ENCODE data around the gene CALN1.

CALN1 gene

GRCh38 chr7:72038022-72038732 lies 374.0 kb downstream of the CALN1 start:
- no peak for DNase-seq (ENCODE audit: low read depth in 2 of 2)

- no peak for DNase-seq (ENCODE audit: low read depth in 2 of 2)
Measured at GRCh38 chr7:72037516-72037915, 374.6 kb downstream of the CALN1 start.

GRCh38 chr7:72035266-72035665 lies 376.9 kb downstream of the CALN1 start:
- no peak for DNase-seq (ENCODE audit: low read depth in 2 of 2)

- DNase-seq (ENCODE audit: low read depth in 2 of 2), result no peak
Measured at GRCh38 chr7:72032934-72033333, 379.2 kb downstream of the CALN1 start.

- no peak for DNase-seq (ENCODE audit: low read depth in 2 of 2)
Measured at GRCh38 chr7:72030994-72031667, 381.0 kb downstream of the CALN1 start.

GRCh38 chr7:72028267-72028666 lies 383.9 kb downstream of the CALN1 start:
- no peak for DNase-seq (ENCODE audit: low read depth in 2 of 2)

- no peak for DNase-seq (ENCODE audit: low read depth in 2 of 2)
Measured at GRCh38 chr7:72025381-72025960, 386.7 kb downstream of the CALN1 start.

GRCh38 chr7:72023926-72024325 lies 388.2 kb downstream of the CALN1 start:
- no peak for DNase-seq (ENCODE audit: low read depth in 2 of 2)

- DNase-seq (ENCODE audit: low read depth in 2 of 2), result no peak
Measured at GRCh38 chr7:72021716-72022115, 390.4 kb downstream of the CALN1 start.

- DNase-seq (ENCODE audit: low read depth in 2 of 2), result no peak
Measured at GRCh38 chr7:72020311-72020710, 391.8 kb downstream of the CALN1 start.

- DNase-seq (ENCODE audit: low read depth in 2 of 2), result no peak
Measured at GRCh38 chr7:72019436-72019835, 392.7 kb downstream of the CALN1 start.

- no peak for DNase-seq (ENCODE audit: low read depth in 2 of 2)
Measured at GRCh38 chr7:72017756-72018155, 394.4 kb downstream of the CALN1 start.

- no peak for DNase-seq (ENCODE audit: low read depth in 2 of 2)
Measured at GRCh38 chr7:72016574-72016973, 395.6 kb downstream of the CALN1 start.

GRCh38 chr7:72015136-72015535 lies 397.0 kb downstream of the CALN1 start:
- DNase-seq (ENCODE audit: low read depth in 2 of 2), result no peak

- DNase-seq (ENCODE audit: low read depth in 2 of 2), result no peak
Measured at GRCh38 chr7:72007018-72007417, 405.1 kb downstream of the CALN1 start.

GRCh38 chr7:72003236-72003635 lies 408.9 kb downstream of the CALN1 start:
- no peak for DNase-seq (ENCODE audit: low read depth in 2 of 2)

- DNase-seq (ENCODE audit: low read depth in 2 of 2), result no peak
Measured at GRCh38 chr7:71996141-71996540, 416.0 kb downstream of the CALN1 start.

GRCh38 chr7:71995111-71995510 lies 417.0 kb downstream of the CALN1 start:
- no peak for DNase-seq (ENCODE audit: low read depth in 2 of 2)

- DNase-seq (ENCODE audit: low read depth in 2 of 2), result no peak
Measured at GRCh38 chr7:71991586-71991985, 420.6 kb downstream of the CALN1 start.

GRCh38 chr7:71990138-71990462 lies 422.0 kb downstream of the CALN1 start:
- no peak for DNase-seq (ENCODE audit: low read depth in 2 of 2)

GRCh38 chr7:71988201-71988600 lies 423.9 kb downstream of the CALN1 start:
- no peak for DNase-seq (ENCODE audit: low read depth in 2 of 2)

GRCh38 chr7:71987200-71987767 lies 424.9 kb downstream of the CALN1 start:
- no peak for DNase-seq (ENCODE audit: low read depth in 2 of 2)

GRCh38 chr7:71984348-71984747 lies 427.8 kb downstream of the CALN1 start:
- DNase-seq (ENCODE audit: low read depth in 2 of 2), result no peak
